ENCODE measurements around the gene ADD1. TPM values are rescaled to one million over a fixed set of nuclear protein-coding genes. Genes with fewer than 3 reads are reported as not detected.

Gene ADD1
- total RNA-seq, 1 donor from 2014 or later, result 240 TPM

- Mint-ChIP-seq H3K4me1 (ENCODE audit: low read depth) (peaks cover 66% of the 10 kb centered on the region), H3K27me3 (ENCODE audit: low read depth) (no peaks in the 10 kb centered on the region), H3K27ac (ENCODE audit: unreplicated experiment) (peak overlapping the region; percentile 93), H3K4me3 (ENCODE audit: unreplicated experiment) (peak overlapping the region; percentile 54), H3K9me3 (ENCODE audit: low read depth) (no peaks in the 10 kb centered on the region), H3K36me3 (ENCODE audit: low read depth) (no peaks in the 10 kb centered on the region)
- peak; percentile 89 for DNase-seq (ENCODE audit: low spot score)
- TF ChIP-seq, protein P1, sequence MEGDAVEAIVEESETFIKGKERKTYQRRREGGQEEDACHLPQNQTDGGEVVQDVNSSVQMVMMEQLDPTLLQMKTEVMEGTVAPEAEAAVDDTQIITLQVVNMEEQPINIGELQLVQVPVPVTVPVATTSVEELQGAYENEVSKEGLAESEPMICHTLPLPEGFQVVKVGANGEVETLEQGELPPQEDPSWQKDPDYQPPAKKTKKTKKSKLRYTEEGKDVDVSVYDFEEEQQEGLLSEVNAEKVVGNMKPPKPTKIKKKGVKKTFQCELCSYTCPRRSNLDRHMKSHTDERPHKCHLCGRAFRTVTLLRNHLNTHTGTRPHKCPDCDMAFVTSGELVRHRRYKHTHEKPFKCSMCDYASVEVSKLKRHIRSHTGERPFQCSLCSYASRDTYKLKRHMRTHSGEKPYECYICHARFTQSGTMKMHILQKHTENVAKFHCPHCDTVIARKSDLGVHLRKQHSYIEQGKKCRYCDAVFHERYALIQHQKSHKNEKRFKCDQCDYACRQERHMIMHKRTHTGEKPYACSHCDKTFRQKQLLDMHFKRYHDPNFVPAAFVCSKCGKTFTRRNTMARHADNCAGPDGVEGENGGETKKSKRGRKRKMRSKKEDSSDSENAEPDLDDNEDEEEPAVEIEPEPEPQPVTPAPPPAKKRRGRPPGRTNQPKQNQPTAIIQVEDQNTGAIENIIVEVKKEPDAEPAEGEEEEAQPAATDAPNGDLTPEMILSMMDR (IDR thresholded peaks at IDR 0.05), result no peak
These were observed 43.5 kb upstream of the ADD1 start for GRCh38 chr4:2799971-2800690.

GRCh38 chr4:2800691-2801596, 42.7 kb upstream of the ADD1 start:
- peak; percentile 93 for DNase-seq (ENCODE audit: low spot score)
- Mint-ChIP-seq H3K36me3 (ENCODE audit: low read depth) (no peaks in the 10 kb centered on the region), H3K4me3 (ENCODE audit: unreplicated experiment) (peak overlapping the region; percentile 54), H3K4me1 (ENCODE audit: low read depth) (peaks cover 65% of the 10 kb centered on the region), H3K27ac (ENCODE audit: unreplicated experiment) (peak overlapping the region; percentile 93), H3K9me3 (ENCODE audit: low read depth) (no peaks in the 10 kb centered on the region), H3K27me3 (ENCODE audit: low read depth) (no peaks in the 10 kb centered on the region)
- TF ChIP-seq, protein P1 (IDR thresholded peaks at IDR 0.05), result no peak

GRCh38 chr4:2802618-2803531, 40.8 kb upstream of the ADD1 start:
- H3K27me3 Mint-ChIP-seq (ENCODE audit: low read depth), result no peaks in the 10 kb centered on the region
- H3K4me1 Mint-ChIP-seq (ENCODE audit: low read depth), result peaks cover 58% of the 10 kb centered on the region
- peak; percentile 61 for DNase-seq (ENCODE audit: low spot score)
- H3K27ac Mint-ChIP-seq (ENCODE audit: unreplicated experiment), result no peak overlapping the region
- peaks cover 5% of the 10 kb centered on the region for H3K36me3 Mint-ChIP-seq (ENCODE audit: low read depth)
- H3K4me3 Mint-ChIP-seq (ENCODE audit: unreplicated experiment), result no peak overlapping the region
- TF ChIP-seq, protein P1 (IDR thresholded peaks at IDR 0.05), result no peak
- H3K9me3 Mint-ChIP-seq (ENCODE audit: low read depth), result no peaks in the 10 kb centered on the region

GRCh38 chr4:2803624-2804448, 39.8 kb upstream of the ADD1 start:
- DNase-seq (ENCODE audit: low spot score), result peak; percentile 81
- no peaks in the 10 kb centered on the region for H3K27me3 Mint-ChIP-seq (ENCODE audit: low read depth)
- H3K4me3 Mint-ChIP-seq (ENCODE audit: unreplicated experiment), result no peak overlapping the region
- H3K4me1 Mint-ChIP-seq (ENCODE audit: low read depth), result peaks cover 49% of the 10 kb centered on the region
- peaks cover 5% of the 10 kb centered on the region for H3K36me3 Mint-ChIP-seq (ENCODE audit: low read depth)
- no peaks in the 10 kb centered on the region for H3K9me3 Mint-ChIP-seq (ENCODE audit: low read depth)
- TF ChIP-seq, protein P1 (IDR thresholded peaks at IDR 0.05), result no peak
- no peak overlapping the region for H3K27ac Mint-ChIP-seq (ENCODE audit: unreplicated experiment)
